LNCAP (cell line): Measurements from ENCODE around the gene RHOB.

Source experiments
- TF ChIP-seq, protein P1 (sequence below): fragments of 450-650 bp; IDR thresholded peaks from 2 replicates; pipeline ENCODE4 v1.5.1; 2017; ENCODE audit warnings: mild to moderate bottlenecking

The RHOB gene

DNA sequence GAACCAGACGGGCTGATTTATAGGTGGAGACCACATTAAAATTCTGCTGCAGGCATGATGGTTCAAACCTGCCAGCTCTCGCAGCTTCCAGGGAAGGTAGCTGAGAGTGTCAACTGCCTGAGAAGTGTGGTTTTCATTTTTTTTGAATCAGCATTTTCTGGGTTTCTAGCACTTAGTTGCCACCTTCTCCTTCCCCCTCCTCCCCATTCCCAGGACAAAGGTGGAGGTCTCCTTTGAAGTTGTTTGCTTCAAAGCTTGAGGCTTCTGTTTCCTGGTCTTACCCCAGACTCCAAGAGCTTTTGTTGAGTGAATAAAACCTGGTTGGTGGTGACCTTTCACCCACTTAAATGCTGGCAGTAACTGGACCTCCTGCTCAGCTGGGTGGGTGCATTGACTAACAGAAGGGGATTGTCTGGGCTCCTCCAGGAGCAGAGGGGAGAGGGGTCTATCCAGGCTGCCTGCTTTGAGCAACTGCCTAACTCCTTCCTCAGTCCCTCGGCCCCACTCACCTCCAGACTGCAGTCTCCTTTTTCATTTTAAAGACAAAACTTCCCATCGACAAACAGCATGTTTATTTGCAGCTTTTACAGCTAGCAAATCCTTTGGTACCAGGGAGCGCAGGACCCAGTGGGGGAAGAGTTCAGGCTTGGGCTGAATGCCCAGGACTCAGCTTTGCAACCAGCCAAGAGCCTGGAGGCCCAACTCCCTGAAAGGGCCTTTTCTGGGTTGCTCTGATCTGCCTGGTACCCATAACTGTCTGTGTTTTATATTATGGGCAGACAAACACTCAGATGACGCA lies 3.5 kb downstream of the RHOB start:
- TF ChIP-seq, protein P1, sequence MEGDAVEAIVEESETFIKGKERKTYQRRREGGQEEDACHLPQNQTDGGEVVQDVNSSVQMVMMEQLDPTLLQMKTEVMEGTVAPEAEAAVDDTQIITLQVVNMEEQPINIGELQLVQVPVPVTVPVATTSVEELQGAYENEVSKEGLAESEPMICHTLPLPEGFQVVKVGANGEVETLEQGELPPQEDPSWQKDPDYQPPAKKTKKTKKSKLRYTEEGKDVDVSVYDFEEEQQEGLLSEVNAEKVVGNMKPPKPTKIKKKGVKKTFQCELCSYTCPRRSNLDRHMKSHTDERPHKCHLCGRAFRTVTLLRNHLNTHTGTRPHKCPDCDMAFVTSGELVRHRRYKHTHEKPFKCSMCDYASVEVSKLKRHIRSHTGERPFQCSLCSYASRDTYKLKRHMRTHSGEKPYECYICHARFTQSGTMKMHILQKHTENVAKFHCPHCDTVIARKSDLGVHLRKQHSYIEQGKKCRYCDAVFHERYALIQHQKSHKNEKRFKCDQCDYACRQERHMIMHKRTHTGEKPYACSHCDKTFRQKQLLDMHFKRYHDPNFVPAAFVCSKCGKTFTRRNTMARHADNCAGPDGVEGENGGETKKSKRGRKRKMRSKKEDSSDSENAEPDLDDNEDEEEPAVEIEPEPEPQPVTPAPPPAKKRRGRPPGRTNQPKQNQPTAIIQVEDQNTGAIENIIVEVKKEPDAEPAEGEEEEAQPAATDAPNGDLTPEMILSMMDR = no peak

GRCh38 chr2:20451000-20451290 lies 4.1 kb downstream of the RHOB start:
- TF ChIP-seq, protein P1 = no peak

DNA sequence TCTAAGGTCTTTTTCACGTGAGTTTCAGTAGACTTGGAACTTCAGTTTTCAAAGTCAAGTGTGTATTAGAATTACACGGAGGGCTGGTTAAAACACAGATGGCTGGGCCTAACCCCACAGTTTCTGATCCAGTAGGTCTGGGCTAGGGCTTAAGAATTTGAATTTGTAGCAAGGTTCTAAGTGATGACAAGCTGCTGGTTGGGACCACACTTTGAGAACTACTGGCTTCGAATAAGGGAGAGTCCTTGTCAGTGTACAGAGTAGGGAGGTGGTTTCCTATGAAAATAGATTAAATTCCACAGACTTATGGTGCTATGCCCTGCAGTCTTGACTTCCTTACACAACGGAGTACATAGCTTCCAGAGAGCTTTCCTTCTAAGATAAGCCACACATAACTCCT lies 4.5 kb downstream of the RHOB start:
- TF ChIP-seq, protein P1 = no peak

GRCh38 chr2:20451761-20452499 lies 5.1 kb downstream of the RHOB start:
- TF ChIP-seq, protein P1 = no peak

- TF ChIP-seq, protein P1 = no peak
Measured at GRCh38 chr2:20452551-20452950, 5.7 kb downstream of the RHOB start.

GRCh38 chr2:20453087-20453486 lies 6.2 kb downstream of the RHOB start:
- TF ChIP-seq, protein P1 = no peak

DNA sequence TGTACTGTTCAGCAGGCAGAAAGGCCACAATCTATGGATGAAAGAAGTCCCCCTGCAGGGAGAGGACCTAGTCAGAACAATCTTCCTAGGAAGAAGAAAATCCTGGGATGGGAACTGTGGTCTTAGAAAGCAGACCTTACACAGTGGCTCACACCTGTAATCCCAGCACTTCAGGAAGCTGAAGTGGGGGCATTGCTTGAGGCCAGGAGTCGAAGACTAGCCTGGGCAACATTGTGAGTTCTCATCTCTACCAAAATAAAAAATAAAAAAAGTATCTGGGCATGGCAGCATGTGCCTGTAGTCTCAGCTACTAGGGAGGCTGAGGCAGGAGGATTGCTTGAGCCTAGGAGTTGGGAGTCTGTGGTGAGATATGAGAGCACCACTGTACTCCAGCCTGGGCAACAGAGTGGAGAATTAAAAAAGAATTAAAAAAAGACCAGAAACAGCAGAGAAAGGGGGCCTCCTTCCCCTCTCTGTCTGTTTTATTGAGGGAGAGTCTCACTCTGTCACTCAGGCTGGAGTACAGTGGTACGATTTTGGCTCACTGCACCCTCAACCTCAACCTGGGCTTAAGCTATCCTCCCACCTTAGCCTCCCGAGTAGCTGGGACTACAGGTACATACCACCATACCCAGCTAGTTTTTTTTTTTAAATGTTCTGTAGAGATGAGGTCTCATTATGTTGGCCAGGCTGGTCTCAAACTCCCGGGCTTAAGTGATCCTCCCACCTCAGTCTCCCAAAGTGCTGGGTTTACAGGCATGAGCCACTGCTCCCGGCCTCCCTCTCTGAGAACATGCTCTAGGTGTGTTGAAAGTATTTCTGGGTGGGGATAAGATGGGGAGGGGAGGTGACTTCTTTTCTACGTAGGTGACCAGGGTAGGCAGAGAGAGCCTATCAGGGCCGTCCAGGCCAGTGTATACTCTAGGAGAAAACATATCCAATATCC lies 7.4 kb downstream of the RHOB start:
- TF ChIP-seq, protein P1 = no peak
